ENCODE measurements around the gene SIN3B.

SIN3B gene

GRCh38 chr19:16860118-16860517, 30.9 kb downstream of the SIN3B start:
- TF ChIP-seq CTCF (IDR thresholded peaks at IDR 0.05; ENCODE audit: insufficient read depth, low read length, missing control alignments) = no peak
- no peak overlapping the region for H3K4me3 ChIP-seq (ENCODE audit: low read depth, low read length)
- no peak for DNase-seq (ENCODE audit: low read depth, low spot score)
- ChIA-PET POLR2A (no interaction called here), CTCF (no interaction called here)

- ChIA-PET CTCF (no interaction called here), POLR2A (no interaction called here)
- no peak for DNase-seq (ENCODE audit: low read depth, low spot score)
- TF ChIP-seq CTCF (IDR thresholded peaks at IDR 0.05; ENCODE audit: insufficient read depth, low read length, missing control alignments) = no peak
- no peak overlapping the region for H3K4me3 ChIP-seq (ENCODE audit: low read depth, low read length)
Measured at GRCh38 chr19:16861011-16861410, 31.8 kb downstream of the SIN3B start.

- ChIA-PET CTCF (no interaction called here), POLR2A (interaction anchor here (0.6 kb wide), 1 partner anchor 444 kb away, joined by 3 read pairs; no protein-coding TSS in a partner anchor)
- no peak for TF ChIP-seq CTCF (IDR thresholded peaks at IDR 0.05; ENCODE audit: insufficient read depth, low read length, missing control alignments)
- no peak overlapping the region for H3K4me3 ChIP-seq (ENCODE audit: low read depth, low read length)
- DNase-seq (ENCODE audit: low read depth, low spot score) = no peak
Measured at GRCh38 chr19:16861834-16862233, 32.6 kb downstream of the SIN3B start.

- TF ChIP-seq CTCF (IDR thresholded peaks at IDR 0.05; ENCODE audit: insufficient read depth, low read length, missing control alignments) = no peak
- DNase-seq (ENCODE audit: low read depth, low spot score) = no peak
- ChIA-PET POLR2A (no interaction called here), CTCF (no interaction called here)
- H3K4me3 ChIP-seq (ENCODE audit: low read depth, low read length) = no peak overlapping the region
Measured at GRCh38 chr19:16862826-16863415, 33.7 kb downstream of the SIN3B start.

- CTCF ChIA-PET = no interaction called here
- no peak for TF ChIP-seq CTCF (IDR thresholded peaks at IDR 0.05; ENCODE audit: insufficient read depth, low read length, missing control alignments)
Measured at GRCh38 chr19:16867211-16867610, 38.0 kb downstream of the SIN3B start.

GRCh38 chr19:16868423-16869130, 39.4 kb downstream of the SIN3B start:
- no peak overlapping the region for H3K4me3 ChIP-seq (ENCODE audit: low read depth, low read length)
- no peak for TF ChIP-seq CTCF (IDR thresholded peaks at IDR 0.05; ENCODE audit: insufficient read depth, low read length, missing control alignments)
- ChIA-PET POLR2A (interaction anchor here (0.6 kb wide), 1 partner anchor 262 kb away, joined by 3 read pairs; no protein-coding TSS in a partner anchor), CTCF (no interaction called here)
- DNase-seq (ENCODE audit: low read depth, low spot score) = no peak

More at GRCh38 chr19:16867211-16867610, 38.0 kb downstream of the SIN3B start:
- no peak for DNase-seq (ENCODE audit: low read depth, low spot score)
- POLR2A ChIA-PET = no interaction called here
- no peak overlapping the region for H3K4me3 ChIP-seq (ENCODE audit: low read depth, low read length)
